Activated CD4-positive, CD25-positive, alpha-beta regulatory T cell (primary cell): Measurements from ENCODE around the gene FBLIM1.

Source experiments
- DNase-seq, 4 experiments: peaks; one replicate each; lab custom pipeline; 2025; lab: John Stamatoyannopoulos, UW

FBLIM1 gene

DNA sequence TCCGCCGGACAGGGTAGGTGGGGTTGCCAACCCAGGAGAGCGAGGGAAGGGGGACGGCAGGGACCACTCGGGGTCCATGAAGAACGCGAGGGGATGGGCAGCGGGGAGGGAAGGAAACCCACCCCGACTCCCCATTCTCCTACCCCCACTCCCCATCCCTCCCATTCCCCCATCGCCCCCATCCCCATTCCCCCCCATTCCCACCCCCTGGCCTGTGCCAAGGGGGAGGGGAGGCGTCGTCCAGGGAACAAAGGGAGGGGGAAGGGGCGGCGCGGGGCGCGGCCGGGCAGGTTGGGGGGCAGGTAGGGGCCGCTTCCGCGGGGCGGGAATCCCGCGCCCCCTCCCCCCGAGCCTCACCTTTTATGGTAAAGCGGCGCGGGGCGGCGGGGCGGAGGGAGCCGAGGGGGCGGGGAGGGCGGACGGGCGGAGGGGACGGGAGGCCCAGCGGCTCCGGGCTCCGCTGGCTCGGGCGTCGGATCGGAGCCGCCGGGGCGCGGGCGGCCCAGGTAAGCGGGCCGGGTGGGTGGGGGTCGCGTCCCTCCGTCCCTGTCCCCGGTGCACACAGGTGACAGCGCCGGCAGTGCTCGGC lies at the start of gene FBLIM1:
TSS of gene FBLIM1 (plus strand) at position 453 of the 589 bp plus-strand sequence. CDS start 6,189 bp downstream, outside the sequence.
- DNase-seq: no peak

DNA sequence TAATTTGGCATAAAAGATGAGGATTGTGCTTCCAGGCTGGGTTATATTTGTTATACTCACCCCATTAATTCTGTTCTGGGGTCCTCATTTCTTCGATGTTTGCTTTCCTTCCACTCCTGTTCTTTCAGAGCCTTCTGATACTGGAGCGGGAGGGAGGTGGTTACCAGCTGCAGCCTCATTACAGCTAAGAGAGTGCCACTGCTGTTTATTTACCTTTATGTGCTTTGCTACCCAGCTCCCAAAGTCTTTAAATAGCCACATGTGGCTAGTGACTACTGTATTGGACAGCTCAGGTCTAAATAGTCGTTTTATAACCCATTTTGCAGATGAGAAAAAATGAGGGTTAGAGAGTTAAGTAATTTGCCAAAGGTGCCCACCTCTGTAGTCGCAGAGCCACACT lies 49.4 kb upstream of the FBLIM1 start:
- DNase-seq: no peak

DNA sequence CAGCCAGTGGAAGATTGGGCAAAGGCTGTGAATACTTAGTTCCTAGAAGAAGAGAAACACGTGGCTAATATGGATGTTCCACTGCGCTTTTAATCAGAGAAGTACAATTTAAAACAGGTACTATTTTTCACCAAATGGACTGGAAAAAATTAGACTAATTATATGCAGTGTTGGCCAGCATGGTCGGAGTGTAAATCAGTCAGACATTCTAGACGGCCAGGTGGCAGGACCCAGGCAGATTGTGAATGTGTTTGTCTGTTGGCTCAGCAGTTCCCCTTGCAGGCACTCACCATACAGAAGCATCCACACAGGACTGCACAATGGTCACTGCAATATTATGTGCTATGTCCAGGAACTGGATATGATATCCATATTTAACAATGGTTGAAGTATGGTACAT lies 46.4 kb upstream of the FBLIM1 start:
- no peak for DNase-seq

GRCh38 chr1:15714406-15715136 lies 44.0 kb upstream of the FBLIM1 start:
- DNase-seq: no peak

DNA sequence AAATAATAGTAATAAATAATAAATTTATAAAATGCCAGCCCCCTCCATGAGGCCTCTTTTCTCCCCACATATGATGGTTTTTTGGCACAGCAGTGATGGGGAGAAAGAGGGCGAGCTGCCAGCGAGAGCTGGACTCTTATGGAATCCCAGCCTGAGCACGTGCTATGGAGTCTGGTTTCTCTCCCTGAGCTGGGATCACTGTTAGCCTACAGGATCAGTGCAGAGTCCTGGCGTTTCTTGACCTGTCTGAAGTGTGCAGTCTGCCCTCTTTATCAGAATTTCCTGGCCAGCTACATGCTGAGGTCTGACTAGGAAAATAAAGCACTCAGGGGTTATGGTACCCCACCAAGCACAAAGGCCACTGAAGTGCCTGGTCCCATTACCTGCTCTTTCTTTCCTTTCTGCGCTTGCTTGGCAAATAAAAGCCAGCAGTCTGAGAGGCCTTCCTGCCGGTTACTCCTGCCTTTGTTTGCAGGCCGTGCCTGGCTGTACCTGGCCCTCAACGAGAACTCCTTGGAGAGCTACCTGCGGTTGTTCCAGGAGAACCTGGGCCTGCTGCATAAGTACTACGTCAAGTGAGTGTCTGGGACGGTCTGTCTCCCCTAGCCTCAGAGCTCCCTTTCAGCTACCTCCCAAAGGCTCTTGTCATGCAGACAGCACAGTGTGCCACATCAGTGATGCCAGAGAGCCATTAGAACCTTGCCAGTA lies 41.0 kb upstream of the FBLIM1 start:
- DNase-seq: no peak

DNA sequence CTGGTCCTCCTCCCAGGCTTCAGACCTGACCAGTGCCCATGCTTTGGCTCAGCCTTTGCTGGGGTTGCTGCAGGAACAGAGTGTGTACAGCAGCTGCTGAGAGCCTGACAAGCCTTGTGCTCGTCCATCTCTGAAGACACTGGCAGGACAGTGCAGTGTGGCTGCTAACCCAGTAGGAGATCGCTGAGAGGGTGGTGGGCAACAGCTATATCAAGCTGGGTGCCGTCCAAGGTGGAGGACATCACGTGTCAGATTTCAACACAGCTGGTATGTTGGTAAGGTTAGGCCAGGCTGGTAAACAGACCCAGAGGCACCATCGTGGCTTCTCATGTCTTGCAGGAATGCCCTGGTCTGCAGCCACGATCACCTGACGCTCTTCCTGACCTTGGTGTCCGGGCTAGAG lies 40.4 kb upstream of the FBLIM1 start:
- DNase-seq: no peak

DNA sequence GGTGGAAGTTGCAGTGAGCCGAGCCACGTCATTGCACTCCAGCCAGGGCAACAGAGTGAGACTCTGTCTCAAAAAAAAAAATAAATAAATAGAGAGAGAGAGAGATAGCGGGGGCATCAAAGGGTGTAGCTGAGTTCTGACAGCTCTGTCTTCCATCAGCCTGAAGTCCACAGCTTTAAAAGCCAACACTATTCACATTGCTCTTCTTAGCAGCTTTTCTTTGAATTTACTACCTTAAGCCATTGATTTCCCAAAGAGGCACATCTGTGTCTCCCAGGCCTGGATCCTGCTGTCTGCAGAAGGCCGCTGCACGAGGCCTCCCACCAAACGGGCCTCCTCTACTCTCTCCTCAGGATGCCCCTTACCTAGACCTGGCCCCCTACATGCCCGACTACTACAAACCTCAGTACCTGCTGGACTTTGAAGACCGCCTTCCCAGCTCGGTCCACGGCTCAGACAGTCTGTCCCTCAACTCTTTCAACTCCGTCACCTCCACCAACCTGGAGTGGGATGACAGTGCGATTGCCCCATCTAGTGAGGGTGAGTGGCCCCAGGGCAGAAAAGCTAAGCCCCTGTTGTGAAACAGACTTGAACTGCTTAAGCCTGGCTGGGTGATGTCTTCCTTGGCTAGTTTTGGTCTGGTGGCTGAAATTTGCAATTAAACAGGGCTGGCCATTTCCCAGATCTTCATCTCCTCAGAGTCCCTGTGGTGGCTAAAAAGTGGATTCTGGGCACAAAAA lies 39.0 kb upstream of the FBLIM1 start:
- no peak for DNase-seq

DNA sequence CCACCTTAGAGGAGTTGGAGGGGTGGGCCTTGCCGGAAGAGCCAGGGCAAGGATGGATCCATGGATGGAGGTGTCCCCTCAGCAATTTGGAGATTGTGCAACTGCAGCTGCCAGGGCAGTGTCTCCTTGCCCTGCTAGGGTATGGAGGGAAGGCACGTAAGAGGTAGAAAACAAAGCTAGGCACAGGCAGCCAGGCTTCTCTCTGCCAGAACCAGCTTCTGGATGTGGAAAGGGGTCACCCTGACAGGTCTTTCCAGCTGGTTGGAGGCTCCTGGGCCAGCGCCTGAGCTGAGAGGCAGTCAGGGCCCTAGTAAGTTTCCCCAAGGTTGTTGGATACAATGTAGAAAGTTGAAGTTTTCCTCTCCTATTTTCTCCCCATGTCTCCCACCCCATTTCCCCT lies 37.7 kb upstream of the FBLIM1 start:
- no peak for DNase-seq

GRCh38 chr1:15722411-15722810 lies 36.2 kb upstream of the FBLIM1 start:
- no peak for DNase-seq

- DNase-seq: no peak
These were observed 35.6 kb upstream of the FBLIM1 start for GRCh38 chr1:15722836-15723532.

- DNase-seq: no peak
These were observed 34.9 kb upstream of the FBLIM1 start for GRCh38 chr1:15723631-15724246.

- no peak for DNase-seq
These were observed 33.4 kb upstream of the FBLIM1 start for GRCh38 chr1:15724949-15725880.

DNA sequence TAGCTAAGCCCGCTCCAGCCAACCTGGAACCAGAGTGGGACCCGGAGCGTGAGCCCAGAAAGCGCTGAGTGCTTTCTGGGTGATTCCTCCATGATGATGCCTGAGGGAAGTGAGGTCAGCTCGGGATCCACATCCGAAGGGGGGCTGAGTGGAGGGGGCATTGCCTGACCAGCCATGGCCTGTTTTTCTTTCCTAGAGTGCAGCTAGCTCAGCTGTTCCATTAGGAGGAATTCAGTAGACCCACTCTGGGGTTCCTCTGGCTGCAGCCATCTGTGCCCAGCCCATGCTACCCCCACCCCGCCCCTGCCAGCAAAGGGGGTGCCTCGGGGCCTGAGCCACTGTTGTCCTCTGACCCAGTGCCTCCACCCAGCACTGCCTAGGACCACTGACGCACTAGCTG lies 32.1 kb upstream of the FBLIM1 start:
- DNase-seq: no peak

DNA sequence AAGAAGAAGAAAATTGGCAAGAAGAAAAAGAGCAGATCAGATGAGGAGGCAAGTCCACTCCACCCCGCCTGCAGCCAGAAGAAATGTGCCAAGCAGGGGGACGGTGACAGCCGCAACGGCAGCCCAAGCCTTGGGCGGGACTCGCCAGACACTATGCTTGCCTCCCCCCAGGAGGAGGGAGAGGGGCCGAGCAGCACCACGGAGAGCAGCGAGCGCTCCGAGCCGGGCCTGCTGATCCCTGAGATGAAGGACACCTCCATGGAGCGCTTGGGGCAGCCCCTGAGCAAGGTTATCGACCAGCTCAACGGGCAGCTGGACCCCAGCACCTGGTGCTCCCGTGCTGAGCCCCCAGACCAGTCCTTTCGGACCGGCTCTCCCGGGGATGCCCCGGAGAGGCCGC lies 31.6 kb upstream of the FBLIM1 start:
- DNase-seq: no peak

DNA sequence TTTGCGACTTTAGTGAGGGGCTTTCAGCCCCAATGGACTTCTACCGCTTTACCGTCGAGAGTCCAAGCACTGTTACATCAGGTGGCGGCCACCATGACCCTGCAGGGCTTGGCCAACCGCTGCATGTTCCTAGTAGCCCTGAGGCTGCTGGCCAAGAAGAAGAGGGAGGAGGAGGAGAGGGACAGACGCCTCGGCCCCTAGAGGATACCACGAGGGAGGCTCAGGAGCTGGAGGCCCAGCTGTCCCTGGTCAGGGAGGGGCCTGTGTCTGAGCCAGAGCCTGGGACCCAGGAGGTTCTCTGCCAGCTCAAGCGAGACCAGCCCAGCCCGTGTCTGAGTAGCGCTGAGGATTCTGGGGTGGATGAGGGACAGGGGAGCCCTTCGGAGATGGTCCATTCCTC lies 31.2 kb upstream of the FBLIM1 start:
- no peak for DNase-seq

GRCh38 chr1:15727866-15728534 lies 30.6 kb upstream of the FBLIM1 start:
- DNase-seq: no peak

GRCh38 chr1:15728937-15729657 lies 29.5 kb upstream of the FBLIM1 start:
- no peak for DNase-seq

- no peak for DNase-seq
These were observed 28.2 kb upstream of the FBLIM1 start for GRCh38 chr1:15730423-15730822.

- DNase-seq: no peak
These were observed 27.7 kb upstream of the FBLIM1 start for GRCh38 chr1:15730936-15731335.
